CD4-positive, alpha-beta T cell treated with Interleukin-21 for 1 hour (primary cell): ENCODE results near the gene COL25A1.
"Not testable (repeated sequence)": the region's sequence is repeated elsewhere in the genome, so short reads cannot be mapped to it uniquely, and the experiment has no call there.

Experiments
- DNase-seq: peaks from one replicate; pipeline ENCODE4 v3.0.0-alpha.2; 2020

Gene COL25A1

GRCh38 chr4:109041463-109042360 is 260.7 kb downstream of the COL25A1 start:
- DNase-seq = no peak

DNA sequence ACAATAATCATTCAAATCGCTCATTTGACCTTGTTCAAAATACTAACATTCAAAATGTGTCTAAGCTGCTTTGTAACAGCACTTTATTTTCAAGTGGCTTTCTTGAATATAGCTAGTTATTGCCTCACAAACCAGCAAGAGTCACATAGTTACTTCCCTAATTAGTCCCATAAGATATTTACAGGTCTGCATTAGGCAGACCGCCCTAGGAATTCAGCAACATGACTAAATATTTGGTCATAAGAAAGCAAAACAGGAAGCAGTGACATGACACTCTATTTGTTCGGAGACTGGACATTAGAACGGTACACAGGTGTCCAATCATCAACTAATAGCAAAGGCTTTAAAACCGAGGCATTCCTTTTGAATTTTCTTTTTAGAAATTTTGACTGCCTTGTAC is 262.0 kb downstream of the COL25A1 start:
- no peak for DNase-seq

GRCh38 chr4:109037026-109037425 is 265.4 kb downstream of the COL25A1 start:
- DNase-seq = no peak

DNA sequence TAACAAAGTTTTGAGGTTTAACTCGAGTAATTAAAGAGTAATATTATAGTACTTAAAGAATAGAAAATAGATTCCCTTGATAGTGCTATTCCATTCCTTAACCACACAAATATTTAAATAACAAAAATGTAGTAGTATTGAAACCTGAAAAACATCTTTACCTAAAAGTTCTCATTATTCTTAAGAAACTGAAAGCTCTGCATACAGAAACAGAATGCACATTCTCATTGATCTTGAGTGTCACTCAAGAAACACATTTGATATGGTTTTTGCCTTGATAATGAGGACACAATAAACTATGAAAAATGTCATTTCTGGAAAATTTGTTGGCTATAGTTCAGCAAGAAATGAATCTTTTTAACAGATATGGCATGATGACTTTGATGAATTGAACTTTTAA is 268.5 kb downstream of the COL25A1 start:
- no peak for DNase-seq

DNA sequence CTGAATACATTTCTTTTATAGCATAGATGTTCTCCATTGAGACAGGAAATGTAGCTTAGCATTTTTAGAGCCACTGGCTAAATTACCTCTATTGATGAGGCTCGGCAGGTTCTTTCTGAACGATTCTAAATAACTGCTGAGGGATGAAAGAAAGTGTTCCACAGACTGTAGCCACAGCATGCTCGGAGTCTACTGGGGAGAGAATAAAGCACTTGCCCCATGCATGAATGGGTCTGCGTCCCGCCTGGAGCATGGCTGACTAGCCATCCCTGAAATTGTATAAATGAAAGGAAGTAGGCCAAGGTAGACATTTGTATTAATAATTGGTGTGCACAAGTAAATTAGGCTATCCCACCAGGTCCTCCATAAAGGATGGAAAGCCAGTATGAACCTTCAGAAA is 269.8 kb downstream of the COL25A1 start:
- DNase-seq = no peak

DNA sequence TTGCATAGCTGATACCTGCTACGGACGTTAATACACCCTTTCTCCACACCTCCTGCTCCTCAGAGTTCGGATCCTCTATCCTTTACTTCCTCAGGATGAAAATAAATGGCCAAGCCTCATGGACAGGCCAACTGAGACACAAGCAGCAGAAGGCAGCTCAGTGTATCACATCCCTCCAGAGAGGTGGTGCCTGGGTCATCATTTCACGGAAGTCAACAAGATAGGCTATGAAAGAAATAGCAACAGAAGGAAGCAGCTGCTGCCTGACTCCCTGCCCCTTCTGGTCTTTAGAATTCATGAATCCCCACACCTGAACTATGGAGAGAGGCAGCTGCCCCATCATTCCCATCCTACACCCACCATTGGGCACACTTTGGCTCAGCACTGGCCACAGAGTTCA is 272.5 kb downstream of the COL25A1 start:
- DNase-seq = no peak

DNA sequence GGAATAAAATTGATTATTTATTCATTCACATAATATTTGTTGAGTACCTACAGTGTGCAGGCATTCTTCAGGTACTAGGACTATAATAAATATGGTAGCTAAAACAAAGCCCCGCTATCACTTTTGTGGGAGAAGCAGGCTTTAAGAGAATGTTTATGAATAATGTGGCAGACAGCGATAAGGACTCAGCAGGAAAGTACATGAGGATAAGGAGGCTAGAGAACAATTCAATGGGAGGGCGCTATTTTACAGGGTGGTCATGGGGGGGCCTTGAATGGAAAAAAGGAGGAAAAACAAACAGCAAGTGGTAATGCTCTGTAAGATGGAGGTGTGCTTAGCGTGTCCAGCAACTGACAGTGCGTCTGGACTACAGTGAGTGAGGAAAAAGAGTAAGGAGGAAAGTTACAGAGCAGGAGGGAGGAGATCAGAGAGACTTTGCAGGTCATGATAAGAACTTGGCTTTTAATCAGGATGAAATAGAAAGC is 275.4 kb downstream of the COL25A1 start:
- no peak for DNase-seq

DNA sequence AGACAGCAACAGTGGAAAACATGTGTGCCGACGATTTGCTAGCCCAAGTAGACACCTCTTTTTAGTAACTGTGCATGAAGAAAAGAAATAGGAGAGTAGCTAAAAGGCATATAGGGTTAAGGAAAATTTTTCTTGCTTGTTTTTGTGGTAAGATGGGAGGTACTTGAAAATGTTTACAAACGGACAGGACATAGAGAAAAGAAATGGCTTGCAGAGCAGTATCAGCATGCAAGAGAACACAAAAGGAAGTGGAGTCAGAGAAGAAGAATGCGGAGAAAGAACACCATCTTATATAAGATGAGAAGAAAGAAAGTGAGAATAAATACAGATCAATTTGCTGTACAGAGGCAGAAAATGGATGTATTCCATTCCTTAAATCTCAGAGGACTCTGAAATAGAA is 275.9 kb downstream of the COL25A1 start:
- no peak for DNase-seq

GRCh38 chr4:109025471-109026076 is 276.9 kb downstream of the COL25A1 start:
- DNase-seq = no peak

DNA sequence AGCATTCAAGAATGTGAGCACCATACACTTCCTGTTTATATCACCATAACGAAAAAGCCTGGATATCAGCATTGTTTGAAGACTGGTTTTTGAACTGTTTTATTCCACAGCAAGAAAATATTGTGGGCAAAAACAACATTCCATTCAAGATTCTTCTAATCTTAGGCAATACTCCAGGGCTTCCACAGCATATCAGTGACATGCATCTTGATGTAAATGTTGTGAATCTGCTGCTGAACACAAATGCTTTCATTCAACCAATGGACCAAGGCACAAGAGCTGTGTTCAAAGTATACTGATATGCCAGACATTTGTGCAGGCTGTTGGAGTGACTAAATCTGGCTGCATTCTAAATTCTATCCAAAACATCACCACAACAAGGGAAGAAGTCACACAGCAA is 279.5 kb downstream of the COL25A1 start:
- DNase-seq = no peak

GRCh38 chr4:109021630-109022029 is 280.8 kb downstream of the COL25A1 start:
- DNase-seq = not testable (repeated sequence)

DNA sequence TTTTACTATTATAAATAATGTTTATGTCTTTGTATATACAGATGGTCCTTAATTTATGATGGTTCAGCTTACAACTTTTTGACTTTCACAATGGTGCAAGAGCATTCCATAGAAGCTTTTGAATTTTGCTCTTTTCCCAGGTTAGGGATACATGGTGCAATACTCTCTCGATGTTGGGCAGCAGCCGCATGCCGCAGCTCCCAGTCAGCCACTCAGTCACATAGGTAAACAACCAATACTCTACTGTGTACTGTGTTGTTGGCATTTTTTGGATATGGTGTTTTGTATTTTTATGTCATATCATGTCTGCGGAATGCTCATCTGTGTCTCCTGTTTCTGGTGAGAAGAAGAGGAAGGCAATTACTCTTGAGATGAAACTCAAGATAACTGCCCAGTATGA is 281.6 kb downstream of the COL25A1 start:
- no peak for DNase-seq

DNA sequence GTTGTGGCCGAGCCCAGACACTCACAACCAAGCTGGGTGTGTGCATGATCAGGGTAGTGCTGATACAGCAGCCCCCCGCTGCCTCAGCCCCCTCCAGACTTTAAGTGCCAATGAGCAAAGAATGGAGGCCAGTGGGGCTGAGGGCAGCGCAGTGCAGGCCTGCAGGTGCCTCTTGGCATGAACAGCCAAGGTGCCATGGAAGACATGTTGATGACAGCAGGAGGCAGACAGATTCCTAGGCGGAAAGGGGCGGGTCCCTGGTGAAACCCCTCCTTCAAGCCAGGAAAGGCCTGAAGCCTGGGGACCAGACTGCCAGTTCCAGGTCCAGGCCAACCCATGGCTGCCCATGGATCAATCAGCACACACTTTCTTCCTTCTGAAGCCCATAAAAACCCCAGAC is 286.3 kb downstream of the COL25A1 start:
- DNase-seq = no peak

DNA sequence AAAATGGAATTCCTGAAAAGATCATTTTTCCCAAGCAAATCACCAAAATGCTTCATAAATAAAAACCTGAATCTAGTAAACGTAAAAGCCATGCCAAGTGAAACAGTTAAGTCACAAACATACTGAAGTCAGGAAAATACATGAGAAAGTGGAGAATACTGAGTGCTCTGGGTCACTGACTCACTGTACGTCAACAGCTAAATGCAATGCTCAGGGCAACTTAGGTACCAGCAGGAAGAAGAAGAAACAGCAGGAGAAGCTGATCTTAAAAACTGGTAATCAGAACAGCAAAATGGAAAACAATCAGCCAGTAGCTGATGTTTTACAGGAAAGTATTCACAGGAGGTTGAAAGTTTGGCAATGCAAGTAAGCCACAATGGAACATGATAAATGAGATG is 287.0 kb downstream of the COL25A1 start:
- DNase-seq = no peak

DNA sequence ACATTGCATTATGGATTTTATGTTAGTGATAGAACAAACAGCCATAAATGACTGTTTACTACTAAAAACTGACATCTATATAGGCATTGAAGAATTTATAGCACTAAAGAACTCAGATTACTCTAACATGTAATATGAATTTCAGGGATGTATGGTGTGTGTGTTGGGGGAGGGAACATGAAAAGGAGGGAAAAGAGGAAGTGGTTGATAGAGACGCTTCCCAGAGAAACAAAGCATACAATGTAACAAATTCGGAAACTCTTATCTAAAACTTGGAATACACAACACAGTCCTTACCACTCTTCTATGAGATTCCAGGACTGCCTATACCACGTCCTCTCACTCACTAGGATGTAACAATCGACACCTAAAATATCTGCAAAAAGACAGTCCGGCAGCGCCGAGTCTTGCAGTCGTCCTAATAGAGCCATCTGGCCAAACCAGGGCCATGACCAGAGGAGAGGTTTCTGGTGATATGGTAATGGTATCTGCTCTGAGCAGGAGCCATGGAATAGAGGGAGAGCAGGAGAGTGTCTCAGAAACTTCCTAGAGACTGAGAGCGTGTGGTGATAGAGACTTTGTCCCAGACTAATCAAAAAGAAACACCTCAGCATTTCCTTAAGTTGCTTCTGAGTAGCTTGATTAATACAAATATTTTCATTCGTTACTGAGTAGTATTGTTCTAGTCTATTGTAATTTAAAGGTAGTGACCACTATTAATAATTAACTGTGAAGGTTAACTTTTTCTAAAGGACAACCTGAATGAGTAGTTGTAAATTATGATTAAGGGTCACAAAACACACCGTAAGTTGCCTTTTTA is 287.7 kb downstream of the COL25A1 start:
- no peak for DNase-seq

GRCh38 chr4:109012286-109012880 is 290.1 kb downstream of the COL25A1 start:
- no peak for DNase-seq

- no peak for DNase-seq
Observed at GRCh38 chr4:109011241-109012026, 291.0 kb downstream of the COL25A1 start.

DNA sequence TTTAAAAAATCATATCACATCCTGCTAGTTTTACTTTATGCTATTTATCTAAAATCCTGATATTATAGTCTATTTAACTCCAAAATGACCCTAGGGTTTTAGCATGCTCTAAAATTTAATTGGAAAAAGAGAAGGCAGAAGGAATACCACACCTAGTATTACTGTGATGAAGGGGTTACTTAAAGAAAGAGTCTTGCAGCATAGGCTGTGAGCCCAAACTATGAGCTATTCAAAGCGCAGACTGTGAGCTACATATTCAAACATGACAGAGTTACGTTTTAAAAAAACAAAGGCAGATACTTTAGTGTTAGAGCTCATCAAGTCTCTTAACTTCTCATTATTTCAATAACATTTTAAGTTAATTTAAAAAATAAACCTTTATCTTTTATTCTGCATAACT is 291.9 kb downstream of the COL25A1 start:
- no peak for DNase-seq

GRCh38 chr4:109009909-109010308 is 292.5 kb downstream of the COL25A1 start:
- DNase-seq = no peak

DNA sequence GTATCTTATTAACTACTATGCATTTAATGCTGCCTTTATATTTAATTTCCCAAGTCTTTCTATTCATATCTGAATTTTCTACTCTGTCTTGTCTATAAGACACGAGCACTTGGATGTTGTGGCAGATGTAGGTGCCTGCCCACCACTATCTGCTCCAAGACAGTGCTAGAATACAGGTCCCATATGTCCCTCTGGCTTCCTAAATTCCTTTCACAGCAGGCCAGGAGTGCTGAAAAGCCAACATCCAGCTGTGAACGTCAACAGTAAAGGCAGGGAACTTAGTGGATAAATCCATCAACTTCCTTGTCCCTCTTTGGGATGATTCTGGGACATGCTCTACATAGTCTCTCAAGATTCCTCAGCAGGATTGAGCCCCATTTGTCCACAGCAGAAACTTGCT is 294.5 kb downstream of the COL25A1 start:
- DNase-seq = no peak

DNA sequence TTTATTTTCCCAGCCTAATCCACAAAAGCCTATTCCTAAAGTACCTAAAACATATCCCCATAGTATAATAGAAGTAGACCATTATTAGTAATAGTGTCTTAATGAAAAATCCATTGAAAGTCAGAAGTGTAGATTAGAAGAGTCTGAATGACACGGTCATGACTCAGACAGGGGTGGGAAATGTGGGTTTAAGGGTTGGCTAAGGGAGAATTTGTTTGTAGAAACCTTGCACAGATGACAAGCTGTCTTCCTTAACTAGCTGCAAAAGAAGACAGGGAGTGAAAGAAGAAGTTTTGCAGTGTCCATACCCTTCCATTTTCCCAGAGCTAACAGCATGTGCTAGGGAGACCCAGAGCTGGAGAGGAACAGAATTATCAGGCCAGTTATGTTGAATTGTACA is 296.9 kb downstream of the COL25A1 start:
- DNase-seq = no peak

DNA sequence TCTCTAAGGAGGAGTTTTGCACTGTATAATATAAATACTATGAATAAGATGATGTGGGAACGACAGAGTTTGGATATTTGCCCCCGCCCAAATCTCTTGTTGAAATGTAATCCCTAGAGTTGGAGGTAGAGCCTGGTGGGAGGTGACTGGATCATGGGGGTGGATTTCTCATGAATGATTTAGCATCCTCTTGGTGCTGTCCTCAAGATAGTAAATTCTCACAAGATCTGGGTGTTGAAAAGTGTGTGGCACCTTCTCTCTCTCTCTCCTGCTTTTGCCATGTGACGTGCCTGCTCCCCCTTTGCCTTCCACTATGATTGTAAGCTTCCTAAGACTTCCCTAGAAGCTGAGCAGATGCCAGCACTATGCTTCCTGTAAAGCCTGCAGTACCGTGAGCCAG is 298.0 kb downstream of the COL25A1 start:
- DNase-seq = no peak
